ENCODE measurements around the gene LONP2.

GRCh38 chr16:48197294-48197693 lies 46.8 kb upstream of the LONP2 start:
- TF ChIP-seq POLR2A (IDR thresholded peaks at IDR 0.05; ENCODE audit: low read depth, low read length): no peak
- no peak for TF ChIP-seq TAF1 (IDR thresholded peaks at IDR 0.05; ENCODE audit: borderline replicate concordance, low read depth, low read length)
- TF ChIP-seq POLR2AphosphoS5 (IDR thresholded peaks at IDR 0.05; ENCODE audit: low read depth, low read length): no peak

Data from GM12892 (cell line).